ENCODE results near the gene TMEM33. TPM values are rescaled to one million over a fixed set of nuclear protein-coding genes. Genes with fewer than 3 reads are reported as not detected.

Gene TMEM33
- total RNA-seq, 1 experiment from 2014 or later = 67.3 TPM

- CTCF ChIA-PET = interaction anchor here (0.9 kb wide), 1 partner anchor 17 kb away, joined by 3 read pairs; no protein-coding TSS in a partner anchor
- no peak overlapping the region for H3K4me3 Mint-ChIP-seq (ENCODE audit: low read depth, unreplicated experiment)
- no peak for TF ChIP-seq CTCF (IDR thresholded peaks at IDR 0.05; ENCODE audit: unreplicated experiment)
- intact Hi-C loops (cut with micrococcal nuclease; ENCODE audit: unreplicated experiment) = no loop called here
- no peak for DNase-seq
- no peak overlapping the region for H3K27ac Mint-ChIP-seq (ENCODE audit: unreplicated experiment)
- no peaks in the 10 kb centered on the region for H3K9me3 Mint-ChIP-seq (ENCODE audit: low read depth, unreplicated experiment)
- no peaks in the 10 kb centered on the region for H3K36me3 Mint-ChIP-seq (ENCODE audit: insufficient read depth, unreplicated experiment)
- H3K27me3 Mint-ChIP-seq (ENCODE audit: unreplicated experiment) = no peaks in the 10 kb centered on the region
- no TSS peak for BruUV-seq (replicated peaks)
- no peaks in the 10 kb centered on the region for H3K4me1 Mint-ChIP-seq (ENCODE audit: low read depth, unreplicated experiment)
Measured at GRCh38 chr4:41977709-41978108, 42.5 kb downstream of the TMEM33 start.

- H3K27me3 Mint-ChIP-seq (ENCODE audit: unreplicated experiment) = no peaks in the 10 kb centered on the region
- no peaks in the 10 kb centered on the region for H3K36me3 Mint-ChIP-seq (ENCODE audit: insufficient read depth, unreplicated experiment)
- intact Hi-C loops (cut with micrococcal nuclease; ENCODE audit: unreplicated experiment) = no loop called here
- CTCF ChIA-PET = no interaction called here
- no peak for DNase-seq
- H3K4me1 Mint-ChIP-seq (ENCODE audit: low read depth, unreplicated experiment) = no peaks in the 10 kb centered on the region
- no peak for TF ChIP-seq CTCF (IDR thresholded peaks at IDR 0.05; ENCODE audit: unreplicated experiment)
- H3K9me3 Mint-ChIP-seq (ENCODE audit: low read depth, unreplicated experiment) = no peaks in the 10 kb centered on the region
- no TSS peak for BruUV-seq (replicated peaks)
- no peak within 1 kb of the TSS for H3K27ac Mint-ChIP-seq (ENCODE audit: unreplicated experiment)
- H3K4me3 Mint-ChIP-seq (ENCODE audit: low read depth, unreplicated experiment) = no peak within 1 kb of the TSS
Measured at GRCh38 chr4:41981456-41981855, 46.2 kb downstream of the TMEM33 start, which contains the start of gene DCAF4L1. Gene DCAF4L1 (plus strand): TSS chr4:41981756. CDS start chr4:41981793, 37 bp downstream.

GRCh38 chr4:41982716-41983115 is 47.5 kb downstream of the TMEM33 start:
- no peak for TF ChIP-seq CTCF (IDR thresholded peaks at IDR 0.05; ENCODE audit: unreplicated experiment)
- Mint-ChIP-seq H3K36me3 (ENCODE audit: insufficient read depth, unreplicated experiment) (no peaks in the 10 kb centered on the region), H3K9me3 (ENCODE audit: low read depth, unreplicated experiment) (no peaks in the 10 kb centered on the region), H3K27me3 (ENCODE audit: unreplicated experiment) (no peaks in the 10 kb centered on the region), H3K27ac (ENCODE audit: unreplicated experiment) (no peak overlapping the region), H3K4me3 (ENCODE audit: low read depth, unreplicated experiment) (no peak overlapping the region), H3K4me1 (ENCODE audit: low read depth, unreplicated experiment) (no peaks in the 10 kb centered on the region)
- intact Hi-C loops (cut with micrococcal nuclease; ENCODE audit: unreplicated experiment) = no loop called here
- CTCF ChIA-PET = no interaction called here
- BruUV-seq (replicated peaks) = no TSS peak
- DNase-seq = no peak

GRCh38 chr4:41985151-41985550 is 49.9 kb downstream of the TMEM33 start:
- Mint-ChIP-seq H3K4me1 (ENCODE audit: low read depth, unreplicated experiment) (no peaks in the 10 kb centered on the region), H3K36me3 (ENCODE audit: insufficient read depth, unreplicated experiment) (peaks cover 7% of the 10 kb centered on the region), H3K27ac (ENCODE audit: unreplicated experiment) (no peak overlapping the region), H3K27me3 (ENCODE audit: unreplicated experiment) (no peaks in the 10 kb centered on the region), H3K4me3 (ENCODE audit: low read depth, unreplicated experiment) (no peak overlapping the region), H3K9me3 (ENCODE audit: low read depth, unreplicated experiment) (no peaks in the 10 kb centered on the region)
- TF ChIP-seq CTCF (IDR thresholded peaks at IDR 0.05; ENCODE audit: unreplicated experiment) = no peak
- CTCF ChIA-PET = interaction anchor here (0.6 kb wide), 1 partner anchor 1088 kb away, joined by 3 read pairs; no protein-coding TSS in a partner anchor
- intact Hi-C loops (cut with micrococcal nuclease; ENCODE audit: unreplicated experiment) = no loop called here
- BruUV-seq (replicated peaks) = no TSS peak
- DNase-seq = no peak
